PC-9 (cell line): Measurements from ENCODE around the gene ACTR10. TPM values are rescaled to one million over a fixed set of nuclear protein-coding genes. Genes with fewer than 3 reads are reported as not detected.

ENCODE experiments used
- BruUV-seq: library from RNA; stranded (reverse); fragments of 400-500 nt; replicated peaks from 2 replicates; lab custom pipeline; 2021; lab: Mats Ljungman, UMichigan
- CTCF ChIA-PET: fragments of 300-600 bp; sonication (Branson Sonifier 250); formaldehyde crosslinking; loops from one replicate; lab custom pipeline; 2022; ENCODE audit warnings: antibody characterized with exemption; lab: Charles Lee
- POLR2A ChIA-PET: fragments of 300-600 bp; sonication (Branson Sonifier 250); formaldehyde crosslinking; loops from one replicate; lab custom pipeline; 2022; ENCODE audit warnings: antibody characterized with exemption; ENCODE audit not compliant: unreplicated experiment; lab: Charles Lee
- DNase-seq, 2 experiments: peaks; one replicate each; pipeline versions ENCODE4 v3.0.0 to v3.0.0-alpha.2; 2015 to 2022; ENCODE audit warnings: mixed read lengths in 1 of 2
- H2AFZ ChIP-seq: fragments of 200-600 bp; sonication (generic); 2 replicates; pipeline ENCODE4 v1.8.1; 2017; ENCODE audit warnings: antibody characterized with exemption
- H3F3A ChIP-seq: fragments of 200-600 bp; sonication (generic); 2 replicates; pipeline ENCODE4 v1.8.1; 2017; ENCODE audit warnings: antibody characterized with exemption, mild to moderate bottlenecking, low read depth; ENCODE audit not compliant: insufficient read depth
- H3K27ac ChIP-seq: fragments of 200-600 bp; sonication (generic); 2 replicates; pipeline ENCODE4 v1.6.1; 2016; ENCODE audit warnings: mixed run types
- H3K27me3 ChIP-seq: fragments of 200-600 bp; sonication (generic); 2 replicates; pipeline ENCODE4 v1.6.1; 2016; ENCODE audit warnings: low read depth, mixed run types; ENCODE audit not compliant: insufficient read depth
- H3K36me3 ChIP-seq: fragments of 200-600 bp; sonication (generic); 2 replicates; pipeline ENCODE4 v1.6.1; 2016; ENCODE audit warnings: low read depth, mixed run types
- H3K4me1 ChIP-seq: fragments of 200-600 bp; sonication (generic); replicated peaks from 2 replicates; pipeline ENCODE4 v1.6.1; 2016; ENCODE audit warnings: mixed run types; ENCODE audit not compliant: insufficient read depth
- H3K4me2 ChIP-seq: fragments of 200-600 bp; sonication (generic); 2 replicates; pipeline ENCODE4 v1.6.1; 2017; ENCODE audit warnings: mixed run types
- H3K4me3 ChIP-seq: fragments of 200-600 bp; sonication (generic); 2 replicates; pipeline ENCODE4 v1.6.1; 2016; ENCODE audit warnings: mixed run types
- H3K79me2 ChIP-seq: fragments of 200-600 bp; sonication (generic); 2 replicates; pipeline ENCODE4 v1.6.1; 2017; ENCODE audit warnings: low read depth, mixed run types
- H3K9me2 ChIP-seq: fragments of 200-600 bp; sonication (generic); 2 replicates; pipeline ENCODE4 v1.8.1; 2017; ENCODE audit warnings: mild to moderate bottlenecking; ENCODE audit not compliant: insufficient read depth
- H3K9me3 ChIP-seq: fragments of 200-600 bp; sonication (generic); 2 replicates; pipeline ENCODE4 v1.8.1; 2016; ENCODE audit warnings: low read depth; ENCODE audit not compliant: insufficient read depth
- H4K20me1 ChIP-seq: fragments of 200-600 bp; sonication (generic); 2 replicates; pipeline ENCODE4 v1.8.1; 2017; ENCODE audit not compliant: insufficient read depth
- CTCF ChIP-seq: fragments of 200-600 bp; sonication (generic); conservative IDR thresholded peaks from 2 replicates; pipeline ENCODE4 v1.6.1; 2017; ENCODE audit warnings: mixed run types, antibody characterized with exemption, mild to moderate bottlenecking, moderate library complexity
- EZH2 ChIP-seq: fragments of 200-600 bp; sonication (generic); IDR thresholded peaks from 2 replicates; pipeline ENCODE4 v1.8.0; 2017; ENCODE audit warnings: antibody characterized with exemption, low read depth
- intact Hi-C: fragments of 100-400 bp; cut with micrococcal nuclease; formaldehyde crosslinking; loops from one replicate; pipeline ENCODE4 v1.10.0; 2022; ENCODE audit not compliant: unreplicated experiment
- total RNA-seq: library from RNA; stranded (reverse); gene quantifications from 2 replicates; pipeline ENCODE4 v1.2.3, GENCODE V29; 2021

Gene ACTR10
- total RNA-seq, 1 experiment from 2014 or later, result 36.3 TPM

GRCh38 chr14:58166005-58166983 lies 33.7 kb upstream of the ACTR10 start:
- H3K27ac ChIP-seq, result no peak overlapping the region
- H3K4me1 ChIP-seq, result peaks cover 5% of the 10 kb centered on the region
- H3K79me2 ChIP-seq, result no peaks in the 10 kb centered on the region
- H3F3A ChIP-seq, result no peaks in the 10 kb centered on the region
- H4K20me1 ChIP-seq, result no peaks in the 10 kb centered on the region
- H3K36me3 ChIP-seq, result no peaks in the 10 kb centered on the region
- DNase-seq, result peak; percentile 63 to 71
- intact Hi-C loops, result loop anchor here (1.0 kb wide), 1 partner anchor 58 kb away; no protein-coding TSS in a partner anchor
- H3K4me2 ChIP-seq, result no peak overlapping the region
- BruUV-seq, result no TSS peak
- H3K9me2 ChIP-seq, result no peaks in the 10 kb centered on the region
- ChIA-PET CTCF (no interaction called here), POLR2A (no interaction called here)
- 0 out of 2 replicates have a peak overlapping the region, but pooled peaks have one; percentile 30 for H2AFZ ChIP-seq
- no peaks in the 10 kb centered on the region for H3K27me3 ChIP-seq
- TF ChIP-seq CTCF (peak; percentile 88), EZH2 (no peak)
- H3K9me3 ChIP-seq, result no peaks in the 10 kb centered on the region
- no peak overlapping the region for H3K4me3 ChIP-seq

GRCh38 chr14:58167057-58167456 lies 32.9 kb upstream of the ACTR10 start:
- Histone ChIP-seq H3K36me3 (no peaks in the 10 kb centered on the region), H3K4me3 (no peak overlapping the region), H3K9me3 (no peaks in the 10 kb centered on the region), H3K9me2 (no peaks in the 10 kb centered on the region), H3K27ac (no peak overlapping the region), H3K79me2 (no peaks in the 10 kb centered on the region), H3K4me1 (peaks cover 10% of the 10 kb centered on the region), H4K20me1 (no peaks in the 10 kb centered on the region), H2AFZ (no peak overlapping the region), H3K4me2 (no peak overlapping the region), H3K27me3 (no peaks in the 10 kb centered on the region), H3F3A (no peaks in the 10 kb centered on the region)
- TF ChIP-seq EZH2 (no peak), CTCF (no peak)
- POLR2A ChIA-PET, result no interaction called here
- intact Hi-C loops, result no loop called here
- BruUV-seq, result no TSS peak
- CTCF ChIA-PET, result no interaction called here
- no peak for DNase-seq

- ChIA-PET POLR2A (no interaction called here), CTCF (no interaction called here)
- Histone ChIP-seq H4K20me1 (no peaks in the 10 kb centered on the region; the same call in 1 of the 2 replicates), H3K79me2 (no peaks in the 10 kb centered on the region), H3K27me3 (no peaks in the 10 kb centered on the region), H3K4me1 (peaks cover 10% of the 10 kb centered on the region), H3F3A (no peaks in the 10 kb centered on the region), H2AFZ (no peak overlapping the region), H3K36me3 (no peaks in the 10 kb centered on the region), H3K4me2 (no peak overlapping the region), H3K27ac (no peak overlapping the region), H3K4me3 (no peak overlapping the region), H3K9me2 (no peaks in the 10 kb centered on the region), H3K9me3 (no peaks in the 10 kb centered on the region)
- intact Hi-C loops, result no loop called here
- DNase-seq, result no peak
- TF ChIP-seq EZH2 (no peak), CTCF (no peak)
- no TSS peak for BruUV-seq
Measured at GRCh38 chr14:58167891-58168290, 32.1 kb upstream of the ACTR10 start.
